GM12891 (cell line): ENCODE results near the gene SMR3B.

Experiments used
- PAX5 ChIP-seq: IDR thresholded peaks from 2 replicates; pipeline ENCODE4 v1.6.1; 2011; ENCODE audit warnings: low read length, moderate library complexity, mild to moderate bottlenecking; ENCODE audit not compliant: insufficient read depth, severe bottlenecking
- POLR2A ChIP-seq: IDR thresholded peaks from 2 replicates; pipeline ENCODE4 v1.6.1; 2011; ENCODE audit warnings: low read depth, low read length, control low read depth
- POLR2AphosphoS5 ChIP-seq: IDR thresholded peaks from 2 replicates; pipeline ENCODE4 v1.6.1; 2011; ENCODE audit warnings: low read depth, low read length, control low read depth
- POU2F2 ChIP-seq: IDR thresholded peaks from 2 replicates; pipeline ENCODE4 v1.6.1; 2011; ENCODE audit warnings: low read depth, mild to moderate bottlenecking, control low read depth, low read length, moderate library complexity
- SPI1 ChIP-seq: IDR thresholded peaks from 2 replicates; pipeline ENCODE4 v1.6.1; 2011; ENCODE audit warnings: low read depth, low read length, control low read depth
- TAF1 ChIP-seq: IDR thresholded peaks from 2 replicates; pipeline ENCODE4 v1.6.1; 2011; ENCODE audit warnings: low read depth, low read length, control low read depth

DNA sequence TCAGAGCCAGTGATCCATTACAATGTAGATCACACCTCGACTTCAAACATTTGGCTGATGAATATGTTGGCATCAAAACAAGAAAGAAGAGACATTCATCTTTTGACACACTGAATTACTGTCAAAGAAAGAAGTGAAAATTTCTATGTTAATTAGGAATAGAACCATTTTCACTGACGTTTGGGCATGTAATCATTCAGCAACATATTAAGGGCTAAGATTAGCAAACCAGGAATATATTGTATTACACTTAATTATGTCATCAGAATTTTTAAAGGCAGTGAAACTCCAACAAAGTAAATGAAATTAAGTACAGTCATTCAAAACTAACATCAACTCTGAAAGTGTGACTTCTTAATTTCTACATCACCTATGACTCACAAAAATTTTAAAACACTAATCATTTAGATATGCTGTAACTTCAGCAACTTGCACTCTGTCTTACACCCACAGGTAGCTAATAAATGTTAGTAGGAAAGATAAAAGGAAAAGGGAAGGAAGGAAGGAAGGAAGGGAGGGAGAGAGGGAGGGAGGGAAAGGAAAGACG, 23.7 kb upstream of the SMR3B start:
- TF ChIP-seq POLR2A = no peak
- TF ChIP-seq POLR2AphosphoS5 = no peak
- TF ChIP-seq TAF1 = no peak
- no peak for TF ChIP-seq SPI1
- TF ChIP-seq PAX5 = no peak
- no peak for TF ChIP-seq POU2F2
